Epithelial cell of proximal tubule (primary cell): ENCODE results near the gene TPSG1. TPM values are rescaled to one million over a fixed set of nuclear protein-coding genes. Genes with fewer than 3 reads are reported as not detected.

Experiments used
- DNase-seq: peaks from one replicate; pipeline ENCODE4 v3.0.0-alpha.2; 2011; ENCODE audit warnings: low read depth
- H3K4me3 ChIP-seq: 2 replicates; pipeline ENCODE4 v1.5.1; 2011; ENCODE audit warnings: low read depth, mild to moderate bottlenecking, low read length
- CTCF ChIP-seq: conservative IDR thresholded peaks from 2 replicates; pipeline ENCODE4 v1.5.1; 2012; ENCODE audit warnings: low read depth, mild to moderate bottlenecking, low read length
- total RNA-seq: library from RNA; depleted of rRNA; stranded (reverse); fragments of >200 nt; gene quantifications from 2 replicates; pipeline ENCODE4 v1.2.3, GENCODE V29; 2015

The TPSG1 gene
- total RNA-seq, 1 donor from 2014 or later, result not detected

- DNase-seq, result no peak
- TF ChIP-seq CTCF, result no peak
Observed at GRCh38 chr16:1209081-1209480, 16.0 kb downstream of the TPSG1 start.

GRCh38 chr16:1208239-1208830 lies 16.7 kb downstream of the TPSG1 start:
- TF ChIP-seq CTCF, result no peak
- no peak overlapping the region for H3K4me3 ChIP-seq
- no peak for DNase-seq

More at GRCh38 chr16:1209081-1209480, 16.0 kb downstream of the TPSG1 start:
- no peak overlapping the region for H3K4me3 ChIP-seq

- H3K4me3 ChIP-seq, result no peak overlapping the region
Observed at GRCh38 chr16:1206786-1207185, 18.3 kb downstream of the TPSG1 start.

GRCh38 chr16:1206326-1206725 lies 18.7 kb downstream of the TPSG1 start:
- DNase-seq, result no peak
- no peak for TF ChIP-seq CTCF
- no peak overlapping the region for H3K4me3 ChIP-seq

More at GRCh38 chr16:1206786-1207185, 18.3 kb downstream of the TPSG1 start:
- no peak for DNase-seq
- TF ChIP-seq CTCF, result no peak

GRCh38 chr16:1204933-1205332 lies 20.1 kb downstream of the TPSG1 start:
- no peak for TF ChIP-seq CTCF
- no peak for DNase-seq
- H3K4me3 ChIP-seq, result no peak overlapping the region

- no peak for TF ChIP-seq CTCF
- DNase-seq, result no peak
- H3K4me3 ChIP-seq, result no peak overlapping the region
Observed at GRCh38 chr16:1202274-1202673, 22.8 kb downstream of the TPSG1 start.

GRCh38 chr16:1201444-1201843 lies 23.6 kb downstream of the TPSG1 start:
- no peak for TF ChIP-seq CTCF
- no peak overlapping the region for H3K4me3 ChIP-seq
- DNase-seq, result no peak
